ENCODE data around the gene EID1.
"Not testable (repeated sequence)": the region's sequence is repeated elsewhere in the genome, so short reads cannot be mapped to it uniquely, and the experiment has no call there.

EID1 gene

DNA sequence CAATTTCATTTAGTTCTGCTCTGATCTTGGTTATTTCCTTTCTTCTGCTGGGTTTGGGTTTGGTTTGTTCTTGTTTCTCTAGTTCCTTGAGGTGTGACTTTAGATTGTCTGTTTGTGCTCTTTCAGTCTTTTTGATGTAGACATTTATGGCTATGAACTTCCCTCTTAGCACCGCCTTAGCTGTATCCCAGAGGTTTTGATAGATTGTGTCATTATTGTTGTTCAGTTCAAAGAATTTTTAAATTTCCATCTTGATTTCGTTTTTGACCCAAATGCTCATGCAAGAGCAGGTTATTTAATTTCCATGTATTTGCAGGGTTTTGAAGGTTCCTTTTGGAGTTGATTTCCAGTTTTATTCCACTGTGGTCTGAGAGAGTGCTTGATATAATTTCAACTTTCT is 32.6 kb downstream of the EID1 start:
- not testable (repeated sequence) for DNase-seq (ENCODE audit: low spot score)

DNA sequence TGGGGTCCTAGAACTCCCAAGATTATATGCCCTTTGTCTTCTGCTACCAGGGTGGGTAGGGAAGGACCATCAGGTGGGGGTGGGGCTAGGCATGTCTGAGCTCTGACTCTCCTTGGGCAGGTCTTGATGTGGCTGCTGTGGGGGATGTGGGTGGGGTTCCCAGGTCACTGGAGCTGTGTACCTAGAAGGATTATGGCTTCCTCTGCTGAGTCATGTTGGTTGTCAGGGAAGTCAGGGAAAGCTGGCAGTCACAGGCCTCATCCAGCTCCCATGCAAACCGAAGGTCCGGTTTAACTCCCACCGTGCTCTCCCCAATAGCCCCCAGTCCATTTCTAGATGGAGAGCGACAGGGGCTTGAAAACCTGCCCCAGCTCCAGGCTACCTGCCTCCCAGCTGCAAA is 35.2 kb downstream of the EID1 start:
- DNase-seq (ENCODE audit: low spot score), result no peak

DNA sequence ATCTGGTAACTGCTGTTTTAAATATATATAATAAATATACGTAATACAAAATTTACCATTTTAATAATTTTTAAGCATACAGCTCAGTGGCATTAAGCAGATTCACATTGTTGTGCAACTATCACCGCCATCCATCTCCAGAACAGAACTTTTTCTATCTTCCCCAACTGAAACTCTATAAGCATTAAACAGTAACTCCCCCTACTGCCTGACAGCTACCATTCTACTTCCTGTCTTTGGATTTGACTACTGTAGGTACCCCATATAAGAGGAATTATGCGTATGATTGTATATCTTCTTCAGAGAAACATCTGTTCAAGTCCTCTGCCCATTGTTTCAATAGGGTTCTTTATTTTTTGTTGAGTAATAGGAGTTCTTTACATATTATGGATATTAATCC is 36.8 kb downstream of the EID1 start:
- DNase-seq (ENCODE audit: low spot score), result no peak

DNA sequence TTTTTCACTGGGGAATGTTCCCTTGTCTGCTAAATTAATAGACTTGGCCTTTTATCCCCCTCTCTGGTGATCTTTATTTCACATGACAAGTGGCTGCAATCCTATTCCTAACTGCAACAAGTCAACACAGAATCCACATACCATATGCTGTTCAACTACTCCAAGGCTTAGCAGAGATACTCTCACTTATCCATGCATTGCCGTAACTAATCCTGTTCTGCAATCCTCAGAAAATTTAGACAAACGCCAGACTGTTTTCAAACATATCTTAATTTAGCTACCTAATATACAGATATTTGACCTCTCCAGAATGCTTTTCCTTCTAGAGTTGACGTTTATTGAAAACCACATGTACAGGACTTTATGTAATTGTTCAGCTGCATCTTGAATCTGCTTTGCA is 37.9 kb downstream of the EID1 start:
- no peak for DNase-seq (ENCODE audit: low spot score)

DNA sequence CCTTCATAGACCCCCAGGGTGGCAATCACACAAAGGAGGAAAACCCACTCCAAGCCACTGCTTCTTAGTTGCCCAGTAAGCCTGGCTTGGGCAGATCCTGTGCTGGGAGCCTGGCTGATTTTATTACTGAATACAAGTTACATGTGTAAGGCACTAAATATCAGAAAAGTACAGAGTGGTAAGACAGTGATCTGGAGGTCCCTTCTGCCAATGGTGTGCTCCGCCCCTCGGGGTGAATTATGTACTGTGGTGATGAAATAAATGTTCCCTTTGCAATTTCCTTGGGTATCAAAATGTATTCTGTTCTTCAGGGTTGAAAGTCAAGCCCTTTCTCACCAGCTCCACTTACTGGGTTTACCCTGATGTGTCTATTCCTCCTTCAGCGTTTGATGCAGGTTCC is 38.8 kb downstream of the EID1 start:
- DNase-seq (ENCODE audit: low spot score), result no peak

DNA sequence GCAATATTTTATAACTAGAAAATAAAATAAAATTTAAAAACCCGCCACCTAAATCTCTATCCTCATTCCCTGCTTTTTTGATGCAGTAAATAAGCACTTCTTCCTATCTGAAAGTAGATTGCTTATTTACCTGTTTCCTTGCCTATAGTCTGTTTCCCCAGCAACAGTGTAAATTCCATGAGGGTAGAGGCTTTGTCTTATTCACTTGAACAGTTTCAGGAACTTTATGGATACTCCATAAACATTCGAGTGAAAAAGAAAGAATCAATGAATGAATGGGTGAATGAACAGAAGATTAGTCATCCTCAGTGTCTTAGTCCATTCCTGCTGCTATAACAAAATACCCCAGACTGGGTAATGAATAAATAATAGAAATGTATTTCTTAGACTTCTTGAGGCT is 44.1 kb downstream of the EID1 start:
- DNase-seq (ENCODE audit: low spot score), result no peak

DNA sequence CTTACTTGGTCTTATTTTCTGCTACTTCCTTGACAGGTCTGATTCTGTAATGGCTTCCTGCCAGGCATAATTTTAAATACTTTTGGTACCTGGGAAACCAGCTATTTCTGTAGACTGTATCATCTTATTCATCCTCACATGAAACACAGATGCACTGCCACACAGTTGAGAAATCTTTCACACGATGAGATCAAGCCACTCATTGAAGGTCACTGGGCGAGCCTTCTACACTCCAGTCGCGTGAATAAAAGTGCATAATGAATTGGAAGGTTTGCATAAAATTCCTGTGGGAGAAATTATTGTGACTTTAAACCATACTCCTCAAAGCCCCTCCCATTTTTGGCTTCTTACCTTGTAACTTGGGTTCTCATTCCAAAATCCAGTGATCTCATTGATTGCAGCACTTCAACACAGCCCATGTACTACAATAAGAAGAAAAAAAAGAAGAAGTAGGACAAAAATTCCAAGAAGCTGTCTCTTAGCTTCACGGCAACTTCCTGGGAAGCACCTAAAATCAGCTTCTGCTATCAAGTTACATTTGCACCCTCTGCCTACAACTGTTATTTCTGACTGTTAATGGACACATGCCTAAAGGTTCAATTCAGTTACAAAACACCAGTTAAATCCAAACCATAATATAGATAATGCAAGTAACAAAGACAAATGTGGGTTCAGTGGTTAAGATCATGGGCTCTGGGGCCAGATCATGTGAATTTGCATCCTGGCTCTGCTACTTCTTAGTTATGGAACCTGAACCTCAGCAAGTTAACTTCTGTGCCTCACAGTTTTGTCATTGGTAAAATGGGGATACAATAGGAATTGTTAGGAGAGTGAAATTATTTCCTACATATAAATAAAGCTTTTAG is 46.8 kb downstream of the EID1 start:
- DNase-seq (ENCODE audit: low spot score), result no peak

DNA sequence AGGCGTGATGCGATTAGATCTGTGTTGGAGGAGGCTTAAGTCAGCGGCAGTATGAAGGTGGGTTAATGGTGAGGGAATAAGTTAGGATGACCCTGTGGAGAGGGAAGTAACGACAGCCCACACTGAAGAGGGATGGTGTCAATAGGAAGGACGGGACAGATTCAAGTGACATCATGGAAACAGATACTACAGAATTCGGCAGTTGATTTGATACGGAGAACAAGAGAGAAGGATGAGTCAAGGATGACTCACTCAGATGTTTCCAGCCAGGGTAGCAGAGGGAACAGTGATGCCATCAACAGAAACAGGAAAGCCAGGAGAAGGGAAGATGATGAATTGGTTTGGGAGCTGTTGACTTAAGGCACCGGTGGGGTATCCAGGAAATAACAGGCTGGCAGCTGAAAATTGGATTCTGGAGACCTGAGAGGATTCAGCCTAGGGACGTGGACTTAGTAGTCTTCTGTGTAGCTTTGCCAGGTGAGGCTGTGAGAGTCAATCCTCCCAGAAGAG is 47.8 kb downstream of the EID1 start:
- DNase-seq (ENCODE audit: low spot score), result no peak

DNA sequence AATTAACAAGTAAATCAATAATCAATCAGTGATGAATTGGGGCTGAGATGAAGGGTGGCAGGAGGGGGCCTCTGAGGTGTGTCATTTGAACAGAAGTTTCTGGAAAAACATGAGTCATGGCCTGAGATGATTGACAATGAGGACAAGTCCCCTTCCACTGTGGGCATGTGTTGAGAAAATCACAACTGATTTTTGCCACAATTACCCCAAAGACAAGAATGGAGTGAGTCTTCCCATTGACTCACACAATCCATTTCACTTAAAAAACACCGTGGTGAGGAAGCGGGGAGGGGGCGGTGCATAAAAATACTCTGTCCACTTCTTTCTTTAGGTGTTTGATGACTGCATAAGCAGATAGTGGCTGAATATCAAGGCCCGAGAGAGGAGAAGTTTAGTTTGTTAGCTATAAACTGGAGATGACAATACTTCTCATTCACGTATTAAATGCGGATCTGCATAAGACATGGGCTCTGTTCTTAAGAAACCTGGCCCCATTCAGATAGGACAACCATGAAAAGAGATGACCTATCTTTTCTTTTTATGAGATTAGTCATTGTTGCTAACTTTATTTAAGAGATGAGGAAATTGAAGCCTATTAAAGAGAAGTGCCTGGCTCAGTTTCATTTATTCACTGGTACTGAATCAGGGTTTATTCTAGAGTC is 51.1 kb downstream of the EID1 start:
- DNase-seq (ENCODE audit: low spot score), result no peak

DNA sequence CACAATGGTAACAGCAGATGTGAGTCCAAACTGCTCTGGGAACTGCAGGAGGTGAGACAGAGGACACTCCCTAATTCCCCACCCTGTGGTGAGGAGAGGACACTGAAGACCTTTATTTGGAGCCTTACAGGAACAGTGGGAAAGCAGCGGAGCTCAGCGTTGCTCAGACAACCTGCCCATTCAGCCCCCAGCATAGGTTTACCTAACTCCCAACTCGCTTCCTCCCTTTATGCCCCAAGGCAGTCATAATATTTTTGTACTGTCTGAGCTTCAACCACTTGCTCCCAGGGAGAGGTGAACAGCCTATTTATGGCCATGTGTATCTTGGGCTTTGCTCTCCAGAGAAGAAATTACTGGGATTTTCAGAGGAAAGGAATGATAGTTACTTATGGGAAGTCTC is 51.7 kb downstream of the EID1 start:
- no peak for DNase-seq (ENCODE audit: low spot score)

Measured in D341Med (cell line).